Mesenchymal stem cell (in vitro differentiated cells and primary cell): ENCODE measurements around the gene PHKB.

Experiments
- DNase-seq: peaks from one replicate; pipeline ENCODE4 v3.0.0-alpha.2; 2013
- H2AFZ ChIP-seq: one replicate; pipeline ENCODE4 v1.6.1; 2013; ENCODE audit warnings: low read depth, mild to moderate bottlenecking, control low read depth, inconsistent platforms, low read length, moderate library complexity
- H2AK5ac ChIP-seq: 2 replicates; pipeline ENCODE4 v1.6.1; 2013; ENCODE audit warnings: low read length, moderate library complexity, mild to moderate bottlenecking, inconsistent platforms; ENCODE audit not compliant: severe bottlenecking
- H2BK120ac ChIP-seq: one replicate; pipeline ENCODE4 v1.6.1; 2013; ENCODE audit warnings: low read depth, mild to moderate bottlenecking, inconsistent platforms, low read length, moderate library complexity
- H2BK12ac ChIP-seq, 2 experiments: one replicate each; pipeline ENCODE4 v1.6.1; 2013; ENCODE audit warnings: inconsistent platforms in 2 of 2, low read length in 2 of 2, mild to moderate bottlenecking in 2 of 2, moderate library complexity in 2 of 2, control low read depth in 1 of 2
- H2BK15ac ChIP-seq: one replicate; pipeline ENCODE4 v1.6.1; 2013; ENCODE audit warnings: mild to moderate bottlenecking, low read depth, inconsistent platforms; ENCODE audit not compliant: poor library complexity, severe bottlenecking
- H2BK5ac ChIP-seq: 2 replicates; pipeline ENCODE4 v1.6.1; 2013; ENCODE audit warnings: low read depth, mild to moderate bottlenecking, low read length, control low read depth, inconsistent platforms; ENCODE audit not compliant: poor library complexity, severe bottlenecking
- H3K14ac ChIP-seq, 2 experiments: one replicate each; pipeline ENCODE4 v1.6.1; 2013; ENCODE audit warnings: inconsistent platforms in 2 of 2, low read length in 2 of 2, control low read depth in 1 of 2, mild to moderate bottlenecking in 1 of 2, moderate library complexity in 1 of 2
- H3K18ac ChIP-seq, 2 experiments: one replicate each; pipeline ENCODE4 v1.6.1; 2013; ENCODE audit warnings: inconsistent platforms in 2 of 2, low read length in 2 of 2, control low read depth in 1 of 2, low read depth in 1 of 2, mild to moderate bottlenecking in 1 of 2
- H3K23ac ChIP-seq, 2 experiments: one replicate each; pipeline ENCODE4 v1.6.1; 2013; ENCODE audit warnings: inconsistent platforms in 2 of 2, low read length in 2 of 2, mild to moderate bottlenecking in 2 of 2, moderate library complexity in 2 of 2, control low read depth in 1 of 2
- H3K27ac ChIP-seq: 2 replicates; pipeline ENCODE4 v1.5.1; 2013; ENCODE audit warnings: mild to moderate bottlenecking, moderate library complexity, low read length, control low read depth, inconsistent platforms; ENCODE audit not compliant: poor library complexity, severe bottlenecking
- H3K27me3 ChIP-seq, 2 experiments: 2 replicates each; pipeline versions ENCODE4 v1.6.1 to v1.7.0; 2013; ENCODE audit warnings: low read length in 2 of 2, mild to moderate bottlenecking in 2 of 2, moderate library complexity in 2 of 2, control low read depth in 1 of 2, inconsistent platforms in 1 of 2; ENCODE audit not compliant: control insufficient read depth in 1 of 2, insufficient read depth in 1 of 2
- H3K36me3 ChIP-seq, 2 experiments: 2 replicates each; pipeline versions ENCODE4 v1.6.1 to v1.7.0; 2013; ENCODE audit warnings: low read length in 2 of 2, control low read depth in 1 of 2, inconsistent platforms in 1 of 2, low read depth in 1 of 2, mild to moderate bottlenecking in 1 of 2; ENCODE audit not compliant: insufficient read depth in 2 of 2, control insufficient read depth in 1 of 2
- H3K4ac ChIP-seq, 2 experiments: one replicate each; pipeline ENCODE4 v1.6.1; 2013; ENCODE audit warnings: inconsistent platforms in 2 of 2, low read length in 2 of 2, mild to moderate bottlenecking in 2 of 2, moderate library complexity in 2 of 2, control low read depth in 1 of 2, low read depth in 1 of 2
- H3K4me1 ChIP-seq: 2 replicates; pipeline ENCODE4 v1.6.1; 2013; ENCODE audit warnings: low read depth, low read length, control low read depth; ENCODE audit not compliant: control insufficient read depth, insufficient read depth
- H3K4me2 ChIP-seq: 2 replicates; pipeline ENCODE4 v1.6.1; 2013; ENCODE audit warnings: low read length, mild to moderate bottlenecking, inconsistent platforms; ENCODE audit not compliant: poor library complexity, severe bottlenecking
- H3K4me3 ChIP-seq, 2 experiments: 2 replicates each; pipeline versions ENCODE4 v1.5.1 to v1.7.0; 2013; ENCODE audit warnings: low read length in 2 of 2, mild to moderate bottlenecking in 2 of 2, control low read depth in 1 of 2, low read depth in 1 of 2; ENCODE audit not compliant: insufficient read depth in 1 of 2
- H3K79me1 ChIP-seq: replicated peaks from 2 replicates; pipeline ENCODE4 v1.6.1; 2013; ENCODE audit warnings: mild to moderate bottlenecking, control low read depth, low read length, inconsistent platforms; ENCODE audit not compliant: poor library complexity, severe bottlenecking
- H3K9ac ChIP-seq: 2 replicates; pipeline ENCODE4 v1.7.0; 2013; ENCODE audit warnings: mild to moderate bottlenecking, low read length, moderate library complexity
- H3K9me3 ChIP-seq: 2 replicates; pipeline ENCODE4 v1.7.0; 2013; ENCODE audit warnings: mild to moderate bottlenecking, low read length; ENCODE audit not compliant: control insufficient read depth
- H4K8ac ChIP-seq: one replicate; pipeline ENCODE4 v1.6.1; 2013; ENCODE audit warnings: inconsistent platforms, mild to moderate bottlenecking, low read length, moderate library complexity
- H4K91ac ChIP-seq: one replicate; pipeline ENCODE4 v1.6.1; 2013; ENCODE audit warnings: mild to moderate bottlenecking, low read length, inconsistent platforms
- WGBS: methylation state at CpG from one replicate; pipeline ENCODE4 v1.1.7; 2013; ENCODE audit warnings: mixed read lengths; 5-methylcytosine and 5-hydroxymethylcytosine counted together

The PHKB gene

DNA sequence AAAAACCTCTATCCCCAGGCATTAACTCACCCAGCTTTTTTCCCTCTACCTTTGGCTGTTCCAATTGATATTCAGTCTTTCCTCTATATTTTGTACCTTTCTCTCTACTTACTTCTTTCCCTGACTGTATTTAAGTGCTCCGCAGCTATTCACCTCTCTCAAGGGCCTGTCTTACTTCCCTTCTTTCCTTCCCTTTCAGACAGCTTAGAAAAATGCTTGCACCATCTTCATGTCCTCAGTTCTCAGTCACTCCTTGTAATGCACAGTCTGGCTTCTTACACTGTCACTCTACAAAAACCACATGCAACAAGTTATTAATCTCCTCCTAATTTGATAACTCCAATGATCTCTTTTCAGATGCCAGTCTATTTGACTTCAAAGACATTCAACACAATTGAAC lies 163.4 kb downstream of the PHKB start:
- Histone ChIP-seq H2BK120ac (no peak overlapping the region), H3K4me3 (no peak overlapping the region), H3K14ac (no peak overlapping the region), H3K79me1 (peaks cover 12% of the 10 kb centered on the region), H4K91ac (no peak overlapping the region), H2BK5ac (no peak overlapping the region), H3K4ac (no peak overlapping the region), H3K23ac (no peak overlapping the region), H4K8ac (no peak overlapping the region), H2BK15ac (no peak overlapping the region), H2AK5ac (no peak overlapping the region), H2AFZ (no peak overlapping the region), H3K9ac (no peak overlapping the region), H3K27ac (no peak overlapping the region), H3K18ac (no peak overlapping the region), H3K27me3 (no peaks in the 10 kb centered on the region), H3K4me2 (no peak overlapping the region), H3K36me3 (no peaks in the 10 kb centered on the region), H3K4me1 (no peaks in the 10 kb centered on the region), H2BK12ac (no peak overlapping the region), H3K9me3 (no peaks in the 10 kb centered on the region)
- WGBS = 96% methylated on average over 1 of the region's 1 CpG
- no peak for DNase-seq

DNA sequence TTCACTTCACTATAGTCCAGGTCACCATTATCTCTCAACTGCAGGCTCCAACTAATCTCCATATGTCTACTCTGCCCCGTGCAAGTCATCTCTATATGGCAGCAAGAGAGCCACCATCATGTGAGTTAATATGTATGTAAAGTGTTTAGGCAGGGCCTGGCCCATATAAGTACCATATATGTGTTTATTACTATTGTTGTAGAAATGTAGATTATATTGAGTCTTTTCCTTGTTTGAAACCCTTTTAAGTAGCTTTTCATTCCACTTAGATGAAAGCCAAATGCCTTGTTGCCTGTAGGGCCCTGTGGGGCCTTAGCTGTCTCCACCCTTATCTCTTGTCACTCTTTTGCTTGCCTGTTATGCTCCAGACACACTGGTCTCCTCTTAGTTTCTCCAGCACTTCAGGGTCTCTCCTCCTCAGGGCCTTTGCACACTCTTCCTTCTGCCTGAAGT lies 164.0 kb downstream of the PHKB start:
- Histone ChIP-seq H2BK15ac (no peak overlapping the region), H2AK5ac (no peak overlapping the region)

DNA sequence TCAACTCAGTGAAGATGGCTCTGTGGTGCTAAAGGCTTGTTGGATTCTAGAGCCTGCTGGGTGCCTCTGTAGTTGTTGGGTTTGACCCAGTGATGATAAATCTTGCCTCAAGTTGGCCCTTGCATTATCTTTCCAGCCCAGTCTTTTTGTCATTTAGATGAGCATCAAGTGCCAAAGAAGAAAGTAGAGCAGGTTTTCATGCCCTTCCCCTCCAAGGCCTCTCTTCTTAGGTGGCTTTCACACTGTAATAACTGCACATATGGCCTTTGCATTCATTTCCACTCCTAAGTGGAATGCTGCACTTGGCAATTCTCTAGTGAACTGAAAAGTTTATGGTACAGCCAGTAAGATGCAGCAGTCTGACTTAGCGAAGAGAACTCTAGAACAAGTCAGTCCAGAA lies 165.1 kb downstream of the PHKB start:
- Histone ChIP-seq H2BK12ac (no peak overlapping the region), H3K27ac (no peak overlapping the region), H2BK120ac (no peak overlapping the region), H3K4ac (no peak overlapping the region), H4K91ac (no peak overlapping the region), H2AK5ac (no peak overlapping the region), H2BK5ac (no peak overlapping the region), H2BK15ac (no peak overlapping the region), H3K18ac (no peak overlapping the region), H3K23ac (no peak overlapping the region), H4K8ac (no peak overlapping the region), H3K9me3 (no peaks in the 10 kb centered on the region), H3K14ac (no peak overlapping the region), H3K27me3 (no peaks in the 10 kb centered on the region), H3K36me3 (no peaks in the 10 kb centered on the region), H3K9ac (no peak overlapping the region), H3K79me1 (peaks cover 12% of the 10 kb centered on the region), H3K4me2 (no peak overlapping the region), H3K4me3 (no peak overlapping the region), H3K4me1 (no peaks in the 10 kb centered on the region), H2AFZ (no peak overlapping the region)
- 100% methylated on average over 1 of the region's 1 CpG for WGBS
- no peak for DNase-seq

More for the DNA sequence above, 164.0 kb downstream of the PHKB start:
- Histone ChIP-seq H4K8ac (no peak overlapping the region), H3K27ac (no peak overlapping the region), H3K18ac (no peak overlapping the region), H2BK5ac (no peak overlapping the region), H3K36me3 (no peaks in the 10 kb centered on the region), H3K4me1 (no peaks in the 10 kb centered on the region), H3K79me1 (peaks cover 11% of the 10 kb centered on the region), H3K4ac (no peak overlapping the region), H2AFZ (no peak overlapping the region), H3K27me3 (no peaks in the 10 kb centered on the region), H3K9ac (no peak overlapping the region), H3K4me3 (no peak overlapping the region), H2BK12ac (no peak overlapping the region), H3K9me3 (no peaks in the 10 kb centered on the region), H2BK120ac (no peak overlapping the region), H3K14ac (no peak overlapping the region), H3K23ac (no peak overlapping the region), H4K91ac (no peak overlapping the region), H3K4me2 (no peak overlapping the region)
- no CpG with 5 or more reads among the region's 1 CpG for WGBS
- DNase-seq = no peak

DNA sequence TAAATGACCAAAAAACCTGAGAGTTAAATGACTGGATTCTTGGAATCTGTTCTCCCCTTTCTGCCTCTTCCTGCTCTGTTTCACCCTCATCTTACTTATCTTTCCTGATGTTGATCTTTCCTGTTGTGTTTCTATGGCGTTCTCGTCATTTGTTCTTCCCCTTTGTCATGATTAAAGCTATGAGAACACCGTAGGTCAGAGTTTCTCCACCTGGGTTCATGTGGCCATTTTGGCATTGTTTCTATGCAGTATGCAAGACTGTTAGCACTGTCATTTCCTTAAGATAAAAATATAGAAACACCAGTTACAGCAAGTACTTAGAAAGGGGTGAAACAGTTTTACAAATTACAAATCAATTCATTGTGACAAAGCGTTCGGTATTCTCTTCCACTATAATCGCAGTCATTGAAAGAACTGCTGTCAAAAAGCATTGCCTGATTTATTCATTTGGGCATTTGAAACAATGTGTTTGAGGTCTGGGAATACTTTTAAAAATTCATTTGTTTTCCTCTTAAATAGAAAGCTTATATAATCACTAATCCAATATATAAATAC lies 166.0 kb downstream of the PHKB start:
- Histone ChIP-seq H2AK5ac (no peak overlapping the region), H3K9me3 (no peaks in the 10 kb centered on the region), H3K27me3 (no peaks in the 10 kb centered on the region), H2BK12ac (no peak overlapping the region), H3K9ac (no peak overlapping the region), H3K18ac (no peak overlapping the region), H3K4me1 (no peaks in the 10 kb centered on the region), H3K27ac (no peak overlapping the region), H3K36me3 (no peaks in the 10 kb centered on the region), H3K14ac (no peak overlapping the region), H2BK5ac (no peak overlapping the region), H3K4me2 (no peak overlapping the region), H4K8ac (no peak overlapping the region), H3K4me3 (no peak overlapping the region), H3K23ac (no peak overlapping the region), H3K4ac (no peak overlapping the region), H4K91ac (no peak overlapping the region), H2BK120ac (no peak overlapping the region), H3K79me1 (peaks cover 13% of the 10 kb centered on the region), H2BK15ac (no peak overlapping the region), H2AFZ (no peak overlapping the region)
- no peak for DNase-seq
- WGBS = 97% methylated on average over 2 of the region's 6 CpGs
